Endothelial cell of umbilical vein (primary cell): ENCODE data around the gene PZP. TPM values are rescaled to one million over a fixed set of nuclear protein-coding genes. Genes with fewer than 3 reads are reported as not detected.

Experiments
- BruUV-seq: library from RNA; stranded (reverse); fragments of 400-500 nt; replicated peaks from 2 replicates; lab custom pipeline; 2021; lab: Mats Ljungman, UMichigan
- CTCF ChIA-PET: fragments of 300-600, 350-600 bp; sonication (Branson Sonifier 250); formaldehyde crosslinking; loops from one replicate; lab custom pipeline; 2021; ENCODE audit warnings: antibody characterized with exemption, inconsistent platforms; lab: Charles Lee
- POLR2A ChIA-PET: fragments of 300-600, 350-600 bp; sonication (Branson Sonifier 250); formaldehyde crosslinking; loops from one replicate; lab custom pipeline; 2021; ENCODE audit warnings: antibody characterized with exemption, inconsistent platforms; lab: Charles Lee
- DNase-seq: peaks from one replicate; pipeline ENCODE4 v3.0.0-alpha.2; 2011; ENCODE audit warnings: low read depth, low spot score
- FAIRE-seq: peaks from 2 replicates; lab custom pipeline; 2011; peaks lifted over from hg19 to GRCh38; lab: Jason Lieb, UNC
- H2AFZ ChIP-seq: 2 replicates; pipeline ENCODE4 v1.6.0; 2012; ENCODE audit warnings: low read depth, low read length, control low read depth, inconsistent platforms
- H3K27ac ChIP-seq: 2 replicates; pipeline ENCODE4 v1.5.1; 2011; ENCODE audit warnings: low read depth, mild to moderate bottlenecking, control low read depth, low read length, moderate library complexity; ENCODE audit not compliant: insufficient read depth
- H3K27me3 ChIP-seq, 2 experiments: 2 replicates each; pipeline versions ENCODE4 v1.6.0 to v1.6.1; 2011; ENCODE audit warnings: low read length in 2 of 2, mixed read lengths in 1 of 2; ENCODE audit not compliant: control insufficient read depth in 2 of 2, insufficient read depth in 2 of 2
- H3K36me3 ChIP-seq, 2 experiments: 2 replicates in 1 of 2; 3 replicates in 1 of 2; pipeline ENCODE4 v1.5.1; 2011; ENCODE audit warnings: low read length in 2 of 2, mild to moderate bottlenecking in 1 of 2, moderate library complexity in 1 of 2; ENCODE audit not compliant: control insufficient read depth in 2 of 2, insufficient read depth in 2 of 2; ENCODE audit errors: extremely low read depth in 1 of 2
- H3K4me1 ChIP-seq: 3 replicates; pipeline ENCODE4 v1.5.1; 2011; ENCODE audit warnings: mild to moderate bottlenecking, low read length; ENCODE audit not compliant: control insufficient read depth, insufficient read depth; ENCODE audit errors: extremely low read depth
- H3K4me2 ChIP-seq: 2 replicates; pipeline ENCODE4 v1.6.1; 2011; ENCODE audit warnings: low read length, control low read depth, mixed read lengths; ENCODE audit not compliant: insufficient read depth
- H3K4me3 ChIP-seq, 3 experiments: fragments of 200-600 bp in 1 of 3; sonication (generic), shearing (Covaris generic) in 1 of 3; replicated peaks in 1 of 3; 2 replicates each; pipeline ENCODE4 v1.5.1; 2011 to 2016; ENCODE audit warnings: control low read depth in 3 of 3, low read length in 3 of 3, mild to moderate bottlenecking in 2 of 3, inconsistent platforms in 1 of 3, low read depth in 1 of 3, moderate library complexity in 1 of 3; ENCODE audit not compliant: insufficient read depth in 1 of 3
- H3K79me2 ChIP-seq: 2 replicates; pipeline ENCODE4 v1.6.0; 2012; ENCODE audit warnings: low read length, inconsistent platforms; ENCODE audit not compliant: control insufficient read depth, insufficient read depth
- H3K9ac ChIP-seq: replicated peaks from 2 replicates; pipeline ENCODE3; 2011; ENCODE audit warnings: low read length, control low read depth; ENCODE audit not compliant: insufficient read depth; ENCODE audit errors: extremely low read depth
- H3K9me1 ChIP-seq: replicated peaks from 3 replicates; pipeline ENCODE4 v1.6.0; 2011; ENCODE audit warnings: mild to moderate bottlenecking, low read length; ENCODE audit not compliant: control insufficient read depth, insufficient read depth; ENCODE audit errors: extremely low read depth
- H3K9me3 ChIP-seq: replicated peaks from 2 replicates; pipeline ENCODE4 v1.5.1; 2012; ENCODE audit warnings: low read length, inconsistent platforms; ENCODE audit not compliant: control insufficient read depth, insufficient read depth
- H4K20me1 ChIP-seq: replicated peaks from 2 replicates; pipeline ENCODE3; 2011; ENCODE audit warnings: mild to moderate bottlenecking, low read length; ENCODE audit not compliant: control insufficient read depth, insufficient read depth; ENCODE audit errors: extremely low read depth
- CTCF ChIP-seq, 2 donors: IDR thresholded peaks; 1 replicate in 1 of 2; 2 replicates in 1 of 2; pipeline ENCODE4 v1.5.1; 2011; ENCODE audit warnings: low read length in 2 of 2, mild to moderate bottlenecking in 2 of 2, moderate library complexity in 2 of 2, control low read depth in 1 of 2, inconsistent platforms in 1 of 2, low read depth in 1 of 2; ENCODE audit not compliant: insufficient read depth in 1 of 2; ENCODE audit errors: extremely low read depth in 1 of 2
- EZH2 ChIP-seq: IDR thresholded peaks from 2 replicates; pipeline ENCODE4 v1.6.1; 2012; ENCODE audit warnings: borderline replicate concordance, low read depth, mild to moderate bottlenecking, moderate library complexity, low read length, inconsistent platforms; ENCODE audit not compliant: severe bottlenecking
- FOS ChIP-seq: IDR thresholded peaks from 2 replicates; pipeline ENCODE4 v1.6.1; 2011; ENCODE audit warnings: mild to moderate bottlenecking, low read length, moderate library complexity, borderline replicate concordance; ENCODE audit not compliant: insufficient read depth
- GATA2 ChIP-seq: IDR thresholded peaks from 2 replicates; pipeline ENCODE4 v1.7.0; 2011; ENCODE audit warnings: low read depth, mild to moderate bottlenecking, moderate library complexity, mixed read lengths, low read length; ENCODE audit not compliant: insufficient read length, insufficient read depth
- JUN ChIP-seq: IDR thresholded peaks from 2 replicates; pipeline ENCODE4 v1.6.1; 2011; ENCODE audit warnings: borderline replicate concordance, low read depth; ENCODE audit not compliant: insufficient read length, insufficient read depth
- MAX ChIP-seq: IDR thresholded peaks from 2 replicates; pipeline ENCODE4 v1.6.1; 2011; ENCODE audit not compliant: insufficient read depth, insufficient read length
- MYC ChIP-seq: IDR thresholded peaks from one replicate; pipeline ENCODE4 v1.6.1; 2011; ENCODE audit warnings: mild to moderate bottlenecking, low read depth, low read length
- POLR2A ChIP-seq: IDR thresholded peaks from 2 replicates; pipeline ENCODE4 v1.6.1; 2012; ENCODE audit warnings: low read depth, mild to moderate bottlenecking, control low read depth, low read length
- POLR2AphosphoS5 ChIP-seq: IDR thresholded peaks from 2 replicates; pipeline ENCODE4 v1.6.1; 2012; ENCODE audit warnings: low read depth, mild to moderate bottlenecking, control low read depth, low read length, moderate library complexity; ENCODE audit not compliant: insufficient read depth
- dilution Hi-C: fragments of 300-500 bp; cut with MboI; formaldehyde crosslinking; loops from one replicate; pipeline ENCODE4 v1.15.0; 2019; ENCODE audit warnings: low sequenced_read_pairs; ENCODE audit not compliant: extremely low pct_ligation_motif_present
- intact Hi-C: fragments of 100-400 bp; cut with micrococcal nuclease; formaldehyde crosslinking; loops from one replicate; pipeline ENCODE4 v1.10.0; 2022
- polyA plus RNA-seq, 4 experiments: library from polyadenylated mRNA; depleted of rRNA in 3 of 4; stranded (reverse) in 3 of 4; unstranded in 1 of 4; fragments of >200 nt; gene quantifications; 2 replicates each; pipeline versions ENCODE4 v1.2.1 to v1.2.3, GENCODE V29; 2011 to 2012; ENCODE audit warnings: missing spikeins in 1 of 4
- total RNA-seq: library from RNA; stranded (reverse); gene quantifications from 2 replicates; pipeline ENCODE4 v1.2.3, GENCODE V29; 2021

The PZP gene
- total and polyA plus RNA-seq, 2 donors (not counting 3 experiments of a cell fraction or from before 2014, with no cell fraction given): 0.73 to 0.84 TPM

- Histone ChIP-seq H3K4me2 (no peak overlapping the region), H3K9me1 (no peaks in the 10 kb centered on the region), H2AFZ (no peak overlapping the region), H3K27ac (no peak overlapping the region), H3K79me2 (no peaks in the 10 kb centered on the region), H3K36me3 (no peaks in the 10 kb centered on the region), H3K9ac (no peak overlapping the region), H3K9me3 (no peaks in the 10 kb centered on the region), H3K27me3 (peaks cover 0 to 3% of the 10 kb centered on the region in 2 experiments), H3K4me1 (no peaks in the 10 kb centered on the region), H4K20me1 (no peaks in the 10 kb centered on the region), H3K4me3 (no peak overlapping the region)
- FAIRE-seq (no peak), DNase-seq (no peak)
- dilution Hi-C loops: no loop called here
- no TSS peak for BruUV-seq
- ChIA-PET CTCF (no interaction called here), POLR2A (no interaction called here)
- TF ChIP-seq GATA2 (no peak), FOS (no peak), MAX (no peak), EZH2 (no peak), POLR2A (no peak), POLR2AphosphoS5 (no peak), JUN (no peak), MYC (no peak), CTCF (IDR thresholded peaks at IDR 0.05; ENCODE audit: extremely low read depth in 1 of 2, insufficient read depth in 1 of 2, low read depth in 1 of 2, low read length in 2 of 2) (no peak)
- intact Hi-C loops: no loop called here
These were observed 104.9 kb downstream of the PZP start for GRCh38 chr12:9103050-9103849.
